Tibial nerve (tissue), 4 donors: ENCODE results near the gene GID4.

Source experiments
- CTCF ChIP-seq, 5 experiments: fragments of 200-600 bp in 3 of 5; fragments of 450-650 bp in 2 of 5; sonication (generic) in 3 of 5; IDR thresholded peaks; one replicate each; pipeline ENCODE4 v1.5.1; 2016 to 2019; ENCODE audit warnings: antibody characterized with exemption in 5 of 5, mild to moderate bottlenecking in 3 of 5, moderate library complexity in 2 of 5
- EP300 ChIP-seq, 2 donors: sonication (generic); formaldehyde crosslinking; IDR thresholded peaks; one replicate each; pipeline ENCODE4 v1.6.1; 2017; ENCODE audit warnings: antibody characterized with exemption in 2 of 2, mild to moderate bottlenecking in 1 of 2

DNA sequence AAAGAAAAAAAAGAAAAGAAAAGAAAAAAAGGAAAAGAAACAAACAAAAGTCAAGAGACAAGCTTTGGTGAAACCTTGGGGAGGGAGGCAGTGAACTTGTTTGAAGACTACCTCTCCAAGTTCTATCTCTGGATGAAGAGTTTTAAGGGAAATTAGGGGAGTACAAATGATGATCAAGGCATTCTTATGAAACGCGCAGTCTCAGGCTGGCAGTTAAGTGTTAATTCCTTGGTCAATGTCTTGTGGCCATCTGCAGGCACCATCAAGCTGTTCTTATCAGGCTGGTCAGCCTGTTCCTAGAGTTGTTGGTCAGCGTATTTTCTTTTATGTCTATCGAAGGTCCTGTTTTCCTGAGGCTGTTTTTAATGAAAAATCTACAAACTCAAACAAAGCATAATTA is 40.3 kb downstream of the GID4 start:
- TF ChIP-seq CTCF (IDR thresholded peaks at IDR 0.05): no peak
- no peak for TF ChIP-seq EP300 (IDR thresholded peaks at IDR 0.05)
